ENCODE data around the gene NDUFAF3. TPM values are rescaled to one million over a fixed set of nuclear protein-coding genes. Genes with fewer than 3 reads are reported as not detected.

The NDUFAF3 gene
- total and polyA plus RNA-seq, 10 of the 15 experiments (the other 5 are each of a cell fraction or from before 2014, with no cell fraction given) = 25.4 to 228 (median 63.9) TPM

DNA sequence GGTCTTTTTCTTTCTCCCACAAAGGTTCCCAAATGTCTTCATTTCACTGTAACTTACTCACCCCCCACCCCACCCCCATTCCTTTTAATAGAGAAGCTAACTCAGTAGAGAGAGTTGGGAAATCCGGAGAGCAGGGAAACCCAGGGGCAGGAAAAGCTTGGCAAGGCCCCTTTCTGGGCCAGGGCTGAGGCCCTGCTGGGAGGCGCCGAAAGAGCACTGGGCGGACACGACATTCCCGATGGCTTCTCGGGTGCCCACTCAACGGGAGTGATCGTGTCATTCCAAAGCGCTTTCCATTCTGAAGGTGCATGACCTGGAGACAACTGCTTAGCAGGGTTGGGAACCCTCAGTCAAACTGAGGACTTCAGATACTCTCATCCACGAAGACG is 2.0 kb upstream of the NDUFAF3 start:
- Histone ChIP-seq H3K4me3 (peak overlapping the region; percentile 95), H3K4me1 (ENCODE audit: control insufficient read depth, insufficient read depth, low read length) (peaks cover 13% of the 10 kb centered on the region), H3K27ac (ENCODE audit: control insufficient read depth, insufficient read depth) (peak overlapping the region; percentile 94), H4K20me1 (ENCODE audit: control insufficient read depth, insufficient read depth) (no peaks in the 10 kb centered on the region), H3K4me2 (ENCODE audit: control insufficient read depth, insufficient read depth) (peak overlapping the region; percentile 83), H3K9me3 (replicated peaks; ENCODE audit: control insufficient read depth, insufficient read depth, low read length) (no peaks in the 10 kb centered on the region), H2AFZ (ENCODE audit: control insufficient read depth, low read depth, low read length) (no peak overlapping the region; the same call in 1 of the 2 replicates), H3K9ac (ENCODE audit: control insufficient read depth, insufficient read depth, low read length) (peak overlapping the region; percentile 81), H3K36me3 (ENCODE audit: control insufficient read depth in 2 of 2, insufficient read depth in 2 of 2, low read length in 1 of 2) (peaks cover 14 to 15% of the 10 kb centered on the region in 2 experiments), H3K79me2 (ENCODE audit: control insufficient read depth, insufficient read depth, low read length) (peaks cover 41% of the 10 kb centered on the region), H3K27me3 (replicated peaks in 1 of 2; ENCODE audit: control insufficient read depth in 2 of 2, insufficient read depth in 2 of 2, low read length in 1 of 2) (no peaks in the 10 kb centered on the region)
- DNase-seq (ENCODE audit: low read depth, low spot score) (no peak), ATAC-seq (no peak), FAIRE-seq (no peak)
- 2% methylated on average over 12 of the region's 12 CpGs for WGBS (ENCODE audit: insufficient coverage, insufficient replicate concordance, low lambda C conversion rate, missing lambda C conversion rate)
- ChIA-PET SMC1A (ENCODE audit: uncharacterized antibody, unreplicated experiment) (interaction anchor here (0.6 to 4.2 kb wide), 7 partner anchors 10 to 584 kb away, joined by 3 to 21 read pairs (median 3); partner anchors contain the start of genes IMPDH2, QRICH1 and WDR6), CTCF (interaction anchor here (0.5 to 5.9 kb wide), 10 partner anchors 9 to 584 kb away, joined by 3 to 83 read pairs (median 6); partner anchors contain the start of genes IMPDH2, KLHDC8B, P4HTM and QRICH1), POLR2A (interaction anchor here (0.5 to 4.3 kb wide), 14 partner anchors 9 to 450 kb away, joined by 3 to 69 read pairs (median 5); partner anchors contain the start of genes DAG1, IMPDH2, P4HTM and QRICH1), RAD21 (ENCODE audit: unreplicated experiment) (interaction anchor here (0.7 to 4.1 kb wide), 8 partner anchors 9 to 555 kb away, joined by 3 to 40 read pairs (median 4); partner anchors contain the start of genes QRICH1, USP4 and WDR6)
- in situ Hi-C loops (cut with MboI) = no loop called here
- intact Hi-C loops (cut with micrococcal nuclease; ENCODE audit: unreplicated experiment) = loop anchor here (2.0 to 10.0 kb wide), 4 partner anchors 29 to 655 kb away; partner anchors contain the start of genes APEH, P4HTM, QRICH1 and USP4
- TF ChIP-seq SMAD5 (IDR thresholded peaks at IDR 0.05; ENCODE audit: low read depth) = 0 out of 2 replicates have a peak, but pooled peaks have one; percentile 18
- 0 out of 2 replicates have a peak, but pooled peaks have one; percentile 77 for TF ChIP-seq WRNIP1 (IDR thresholded peaks at IDR 0.05; ENCODE audit: borderline replicate concordance, low read depth, low read length)
- TF ChIP-seq IKZF1 (conservative IDR thresholded peaks at IDR 0.05) = 0 out of 2 replicates have a peak, but pooled peaks have one; percentile 14
- TF ChIP-seq, protein P1, sequence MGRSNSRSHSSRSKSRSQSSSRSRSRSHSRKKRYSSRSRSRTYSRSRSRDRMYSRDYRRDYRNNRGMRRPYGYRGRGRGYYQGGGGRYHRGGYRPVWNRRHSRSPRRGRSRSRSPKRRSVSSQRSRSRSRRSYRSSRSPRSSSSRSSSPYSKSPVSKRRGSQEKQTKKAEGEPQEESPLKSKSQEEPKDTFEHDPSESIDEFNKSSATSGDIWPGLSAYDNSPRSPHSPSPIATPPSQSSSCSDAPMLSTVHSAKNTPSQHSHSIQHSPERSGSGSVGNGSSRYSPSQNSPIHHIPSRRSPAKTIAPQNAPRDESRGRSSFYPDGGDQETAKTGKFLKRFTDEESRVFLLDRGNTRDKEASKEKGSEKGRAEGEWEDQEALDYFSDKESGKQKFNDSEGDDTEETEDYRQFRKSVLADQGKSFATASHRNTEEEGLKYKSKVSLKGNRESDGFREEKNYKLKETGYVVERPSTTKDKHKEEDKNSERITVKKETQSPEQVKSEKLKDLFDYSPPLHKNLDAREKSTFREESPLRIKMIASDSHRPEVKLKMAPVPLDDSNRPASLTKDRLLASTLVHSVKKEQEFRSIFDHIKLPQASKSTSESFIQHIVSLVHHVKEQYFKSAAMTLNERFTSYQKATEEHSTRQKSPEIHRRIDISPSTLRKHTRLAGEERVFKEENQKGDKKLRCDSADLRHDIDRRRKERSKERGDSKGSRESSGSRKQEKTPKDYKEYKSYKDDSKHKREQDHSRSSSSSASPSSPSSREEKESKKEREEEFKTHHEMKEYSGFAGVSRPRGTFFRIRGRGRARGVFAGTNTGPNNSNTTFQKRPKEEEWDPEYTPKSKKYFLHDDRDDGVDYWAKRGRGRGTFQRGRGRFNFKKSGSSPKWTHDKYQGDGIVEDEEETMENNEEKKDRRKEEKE (IDR thresholded peaks at IDR 0.05) = no peak
- BruUV-seq (replicated peaks) = no TSS peak

All from GM12878 (cell line).